Stimulated activated CD4-positive, alpha-beta T cell treated with anti-CD3 and anti-CD28 coated beads, Interleukin-12 subunit alpha, Interleukin-12 subunit beta, amount 100 ng/mL, for 48 hours (primary cell): Measurements from ENCODE around the gene SDE2.
"Not testable (repeated sequence)": the region's sequence is repeated elsewhere in the genome, so short reads cannot be mapped to it uniquely, and the experiment has no call there.

Source experiments
- DNase-seq, 3 donors: peaks; one replicate each; pipeline ENCODE4 v3.0.0-alpha.2; 2020; ENCODE audit warnings: low read depth in 2 of 3, low spot score in 1 of 3

SDE2 gene

DNA sequence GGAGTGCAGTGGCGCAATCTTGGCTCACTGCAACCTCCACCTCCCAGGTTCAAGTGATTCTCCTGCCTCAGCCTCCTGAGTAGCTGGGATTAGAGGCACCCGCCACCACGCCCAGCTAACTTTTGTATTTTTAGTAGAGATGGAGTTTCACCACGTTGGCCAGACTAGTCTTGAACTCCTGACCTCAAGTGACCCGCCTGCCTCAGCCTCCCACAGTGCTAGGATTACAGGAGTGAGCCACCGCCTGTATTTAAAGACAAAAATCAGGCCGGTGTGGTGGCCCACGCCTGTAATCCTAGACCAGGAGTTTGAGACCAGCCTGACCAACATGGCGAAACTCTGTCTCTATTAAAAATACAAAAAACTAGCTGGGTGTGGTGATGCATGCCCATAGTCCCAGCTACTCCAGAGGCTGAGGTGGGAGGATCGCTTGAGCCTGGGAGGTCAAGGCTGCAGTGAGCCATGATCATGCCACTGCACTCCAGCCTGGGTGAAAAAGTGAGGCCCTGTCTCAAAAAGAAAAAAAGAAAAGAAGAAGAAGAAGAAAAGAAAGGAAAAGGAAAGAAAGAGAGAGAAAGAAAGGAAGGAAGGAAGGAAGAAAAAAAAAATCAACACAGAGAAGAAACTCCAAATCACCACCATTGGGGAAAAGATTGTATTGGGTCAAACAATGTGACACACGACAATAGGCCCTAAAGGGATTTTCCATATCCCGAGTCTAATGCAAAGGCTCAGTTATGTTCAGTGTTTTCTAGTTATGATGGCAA is 8.2 kb upstream of the SDE2 start:
- not testable (repeated sequence) for DNase-seq

DNA sequence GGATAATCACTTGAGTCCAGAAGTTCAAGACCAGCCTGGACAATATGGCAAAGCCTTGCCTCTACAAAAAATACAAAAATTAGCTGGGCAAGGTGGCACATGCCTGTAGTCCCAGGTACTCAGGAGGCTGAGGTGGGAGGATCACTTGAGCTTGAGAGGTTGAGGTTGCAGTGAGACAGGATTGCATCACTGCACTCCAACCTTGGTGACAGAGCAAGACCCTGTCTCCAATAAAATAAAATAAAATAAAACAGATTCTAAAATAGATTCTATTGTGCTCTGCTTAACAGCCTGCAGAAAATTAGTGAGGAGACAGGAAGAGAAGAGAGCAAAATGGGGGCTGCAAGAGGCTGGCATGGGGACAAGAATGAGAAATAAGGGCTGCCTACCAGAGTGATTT is 7.5 kb upstream of the SDE2 start:
- DNase-seq: no peak

DNA sequence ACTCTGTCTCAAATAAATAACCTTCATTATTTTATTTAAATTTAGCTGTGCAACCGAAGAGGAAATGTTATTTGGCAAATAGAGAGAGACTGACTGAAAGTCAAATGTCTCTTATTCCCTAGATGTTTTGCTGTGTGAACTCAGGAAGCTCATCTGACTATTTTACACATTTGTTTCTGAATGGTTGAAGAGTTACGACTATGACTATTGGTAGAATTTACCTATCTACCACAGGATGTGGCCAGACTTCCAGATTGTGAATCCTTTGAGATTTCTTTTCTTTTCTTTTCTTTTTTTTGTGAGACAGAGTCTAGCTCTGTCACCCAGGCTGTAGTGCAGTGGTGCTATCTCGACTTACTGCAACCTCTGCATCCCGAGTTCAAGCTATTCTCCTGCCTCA is 5.3 kb upstream of the SDE2 start:
- no peak for DNase-seq

DNA sequence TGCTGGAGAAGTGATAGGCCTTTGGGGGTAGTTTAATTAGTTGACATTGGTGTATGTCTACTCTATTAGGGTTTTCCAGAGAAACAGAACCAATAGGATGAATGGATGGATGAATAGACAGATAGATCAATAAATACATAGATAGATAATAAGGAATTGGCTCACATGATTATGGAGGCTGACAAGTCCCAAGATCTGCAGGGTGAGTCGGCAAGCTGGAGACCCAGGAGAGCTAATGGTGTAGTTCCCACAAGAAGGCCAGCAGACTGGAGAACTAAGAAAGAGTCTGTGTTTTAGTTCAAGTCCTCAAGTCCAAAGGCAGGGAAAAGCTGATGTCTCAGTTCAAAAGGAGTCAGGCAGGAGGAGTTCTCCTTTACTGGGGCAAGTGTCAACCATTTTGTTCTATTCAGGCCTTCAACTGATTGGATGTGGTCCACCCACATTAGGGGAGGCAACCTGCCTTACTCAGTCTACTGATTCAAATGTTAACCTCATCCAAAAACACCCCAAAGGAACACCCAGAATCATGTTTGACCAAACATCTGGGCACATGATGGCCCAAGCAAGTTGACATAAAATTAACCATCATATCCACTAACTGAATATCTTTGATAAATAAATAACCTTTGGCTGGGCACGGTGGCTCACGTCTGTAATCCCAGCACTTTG is 4.5 kb upstream of the SDE2 start:
- DNase-seq: no peak

DNA sequence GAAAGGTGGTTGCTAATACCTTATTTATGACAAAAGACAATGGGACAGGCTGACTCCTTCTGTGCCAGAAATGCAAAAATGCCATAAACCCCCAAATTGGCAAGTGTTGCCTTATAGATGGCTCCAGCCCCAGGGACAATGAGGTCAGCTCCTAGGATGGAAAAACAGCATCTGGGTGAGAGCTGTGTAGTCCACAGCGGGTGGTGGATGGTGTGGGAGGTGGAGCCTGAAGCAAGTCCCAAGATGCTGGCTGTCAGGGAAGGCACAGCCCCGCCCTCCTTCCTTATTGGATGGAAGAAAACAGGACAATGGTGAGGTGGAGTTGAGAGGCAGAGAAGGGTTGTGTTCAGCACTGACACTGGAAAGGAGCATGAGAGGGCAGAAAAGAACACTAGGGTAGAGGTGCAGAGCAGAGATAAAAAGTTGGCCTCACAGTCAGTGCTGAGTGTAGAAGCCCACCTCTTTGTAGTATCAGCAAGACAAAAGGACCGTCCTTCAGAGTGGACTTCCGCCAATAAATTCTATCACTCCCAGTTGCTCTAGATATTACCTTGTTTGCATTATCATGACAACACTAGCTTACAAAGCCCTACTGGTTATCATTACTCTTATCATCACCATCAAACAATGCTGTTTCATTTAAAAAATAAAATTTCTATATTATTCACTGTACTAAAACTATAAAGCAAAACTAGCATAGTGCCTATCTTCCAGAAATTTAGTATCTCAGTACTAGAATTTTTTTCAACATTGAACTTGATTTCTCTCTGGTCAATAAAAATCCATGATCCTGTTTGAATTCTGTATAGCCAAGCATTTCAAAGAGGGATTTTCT is 3.7 kb upstream of the SDE2 start:
- DNase-seq: peak in 2 of 3 donors; percentile 22 to 23

DNA sequence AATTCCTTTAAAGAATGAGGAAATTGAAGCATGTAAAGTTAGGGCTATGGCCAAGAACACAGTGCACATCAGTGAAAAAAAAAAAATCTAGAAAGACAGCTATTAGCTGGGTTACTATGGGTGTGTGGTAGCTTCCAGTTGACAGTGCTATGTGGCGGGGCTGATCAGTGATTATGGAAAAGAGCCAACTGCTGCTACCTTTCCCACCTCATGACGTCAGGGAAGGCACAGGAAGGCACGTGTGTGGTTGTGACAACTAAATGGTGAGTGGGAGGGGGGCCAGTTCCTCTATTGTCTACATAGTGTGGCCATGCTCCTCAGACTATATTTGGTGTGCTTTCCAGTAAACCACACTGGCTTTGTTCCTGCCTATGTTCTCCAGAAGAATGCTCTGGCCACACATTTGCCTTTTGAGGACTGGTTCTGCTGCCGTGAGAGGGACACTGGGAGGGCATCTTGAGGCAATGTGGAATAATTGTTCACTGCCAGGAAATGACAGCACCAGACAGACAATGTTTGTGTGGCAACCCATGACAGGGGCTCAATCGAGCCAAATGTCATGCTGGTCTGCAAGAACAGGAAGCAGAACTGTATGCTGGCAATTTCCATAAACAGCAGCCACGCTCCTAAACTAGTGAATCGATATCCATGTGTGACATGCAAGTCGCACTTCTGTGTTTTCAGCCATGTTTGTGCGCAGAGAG is 3.0 kb upstream of the SDE2 start:
- peak; percentile 14 to 37 (median 34) for DNase-seq

DNA sequence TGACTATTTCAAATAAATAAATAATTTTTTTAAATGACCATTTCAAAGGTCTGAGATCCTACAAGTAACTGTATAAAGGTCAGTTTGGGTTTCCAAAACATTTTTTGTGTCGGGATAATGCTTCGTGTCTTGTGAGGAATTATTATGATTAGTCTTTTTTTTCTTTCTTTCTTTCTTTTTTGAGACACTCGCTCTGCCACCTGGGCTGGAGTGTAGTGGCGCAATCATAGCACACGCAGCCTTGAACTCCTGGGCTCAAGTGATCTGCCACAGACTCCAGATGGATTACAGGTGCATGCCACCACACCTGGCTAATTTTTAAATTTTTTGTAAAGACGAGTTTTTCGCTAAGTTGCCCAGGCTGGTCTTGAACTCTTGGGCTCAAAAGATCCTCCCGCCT is 1.9 kb upstream of the SDE2 start:
- no peak for DNase-seq

DNA sequence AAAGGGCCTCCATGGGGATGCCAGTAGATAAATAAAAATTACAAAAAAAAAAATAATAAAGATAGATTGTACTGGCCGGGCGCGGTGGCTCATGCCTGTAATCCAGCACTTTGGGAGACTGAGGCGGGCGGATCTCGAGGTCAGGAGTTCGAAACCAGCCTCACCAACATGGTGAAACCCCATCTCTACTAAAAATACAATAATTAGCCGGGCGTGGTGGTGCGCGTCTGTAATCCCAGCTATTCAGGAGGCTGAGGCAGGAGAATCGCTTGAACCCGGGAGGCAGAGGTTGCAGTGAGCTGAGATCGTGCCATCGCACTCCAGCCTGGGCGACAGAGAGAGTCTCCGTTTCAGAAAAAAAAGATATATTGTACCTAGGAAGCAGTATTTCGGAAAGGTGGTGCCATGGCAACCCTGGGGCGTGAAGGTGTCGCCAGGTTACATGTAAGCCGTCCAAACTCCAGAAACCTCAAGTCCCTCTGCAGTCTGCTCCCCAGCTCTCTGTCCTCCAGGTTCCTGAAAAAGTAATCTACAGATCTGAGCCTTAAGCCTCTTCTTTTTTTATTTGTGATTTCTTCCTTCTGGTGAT is 1.4 kb upstream of the SDE2 start:
- not testable (repeated sequence) for DNase-seq

DNA sequence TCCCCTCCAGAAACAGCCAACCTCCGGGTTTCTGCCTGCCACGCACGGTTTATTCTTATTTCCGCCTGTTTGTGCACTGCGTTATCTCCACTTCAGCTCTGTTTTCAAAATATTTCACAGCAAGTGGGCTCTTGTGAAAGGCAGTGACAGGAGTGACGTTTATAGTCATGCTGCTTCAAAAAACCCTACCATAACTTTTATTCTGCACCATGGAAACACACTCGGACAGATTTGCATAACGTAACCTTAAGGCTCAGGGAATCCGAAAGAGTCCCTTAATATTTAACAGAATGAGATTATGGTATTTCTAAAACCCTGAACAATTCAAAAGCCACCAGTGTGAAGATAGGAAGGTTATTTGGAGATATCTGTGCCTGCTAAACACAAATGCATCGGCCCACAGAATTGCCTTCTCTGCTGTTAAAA is 782 bp upstream of the SDE2 start:
- no peak for DNase-seq

DNA sequence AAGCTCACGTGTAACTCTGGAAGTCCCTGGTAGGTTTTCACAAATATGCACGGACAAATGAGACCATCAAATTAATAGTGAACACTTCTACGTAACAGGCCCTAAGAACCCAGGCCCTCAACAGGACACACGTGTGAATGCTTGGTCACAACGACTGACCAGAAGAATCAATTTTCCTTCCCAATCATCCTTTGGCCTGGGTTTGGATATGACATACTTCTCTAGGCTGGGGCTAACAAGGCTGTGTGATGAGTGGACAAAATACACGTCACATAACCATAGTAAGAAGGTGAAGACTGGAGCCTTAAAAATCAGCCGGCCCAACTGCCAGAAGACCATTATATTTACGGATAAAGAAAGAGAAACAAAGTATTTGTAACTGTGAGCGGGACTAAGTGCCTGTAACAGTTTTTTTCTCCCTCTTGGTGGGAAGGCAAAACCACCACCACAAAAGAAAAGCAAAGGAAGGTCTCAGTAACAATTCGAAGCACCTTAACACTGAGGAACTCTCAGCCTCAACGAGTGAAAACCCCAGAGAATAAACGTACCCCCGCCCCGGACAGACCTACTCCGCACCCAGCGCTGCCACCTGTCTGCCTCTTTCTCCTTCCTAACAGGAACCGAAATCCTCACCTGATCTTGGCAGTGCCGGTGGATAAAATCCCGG is 450 bp downstream of the SDE2 start:
- DNase-seq: no peak

DNA sequence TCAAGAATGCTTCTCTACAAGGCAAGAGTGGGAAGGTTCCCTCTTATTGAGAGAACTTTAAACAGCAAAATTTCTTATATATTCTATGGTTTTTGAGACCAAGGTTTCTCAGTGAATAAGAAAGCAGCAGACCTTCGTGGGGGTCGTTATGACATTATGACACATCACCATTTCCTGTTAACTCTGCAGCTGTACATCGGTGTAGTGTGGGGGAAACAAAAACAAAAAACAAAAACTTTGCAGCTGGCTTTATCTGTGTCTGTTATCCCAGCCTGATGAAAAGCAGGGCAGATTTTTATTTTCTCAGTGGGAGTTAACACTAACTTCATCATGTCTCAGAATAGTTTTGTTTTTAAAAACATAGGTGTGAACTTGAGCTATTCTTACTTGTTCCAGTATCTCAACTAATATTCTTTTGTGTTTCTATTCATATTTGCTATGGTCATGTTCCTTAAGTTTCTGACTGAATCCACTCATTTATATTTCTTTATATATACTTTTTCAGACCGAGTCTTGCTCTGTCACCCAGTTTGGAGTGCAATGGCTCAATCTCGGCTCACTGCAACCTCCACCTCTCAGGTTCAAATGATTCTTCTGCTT is 2.1 kb downstream of the SDE2 start:
- DNase-seq: no peak

DNA sequence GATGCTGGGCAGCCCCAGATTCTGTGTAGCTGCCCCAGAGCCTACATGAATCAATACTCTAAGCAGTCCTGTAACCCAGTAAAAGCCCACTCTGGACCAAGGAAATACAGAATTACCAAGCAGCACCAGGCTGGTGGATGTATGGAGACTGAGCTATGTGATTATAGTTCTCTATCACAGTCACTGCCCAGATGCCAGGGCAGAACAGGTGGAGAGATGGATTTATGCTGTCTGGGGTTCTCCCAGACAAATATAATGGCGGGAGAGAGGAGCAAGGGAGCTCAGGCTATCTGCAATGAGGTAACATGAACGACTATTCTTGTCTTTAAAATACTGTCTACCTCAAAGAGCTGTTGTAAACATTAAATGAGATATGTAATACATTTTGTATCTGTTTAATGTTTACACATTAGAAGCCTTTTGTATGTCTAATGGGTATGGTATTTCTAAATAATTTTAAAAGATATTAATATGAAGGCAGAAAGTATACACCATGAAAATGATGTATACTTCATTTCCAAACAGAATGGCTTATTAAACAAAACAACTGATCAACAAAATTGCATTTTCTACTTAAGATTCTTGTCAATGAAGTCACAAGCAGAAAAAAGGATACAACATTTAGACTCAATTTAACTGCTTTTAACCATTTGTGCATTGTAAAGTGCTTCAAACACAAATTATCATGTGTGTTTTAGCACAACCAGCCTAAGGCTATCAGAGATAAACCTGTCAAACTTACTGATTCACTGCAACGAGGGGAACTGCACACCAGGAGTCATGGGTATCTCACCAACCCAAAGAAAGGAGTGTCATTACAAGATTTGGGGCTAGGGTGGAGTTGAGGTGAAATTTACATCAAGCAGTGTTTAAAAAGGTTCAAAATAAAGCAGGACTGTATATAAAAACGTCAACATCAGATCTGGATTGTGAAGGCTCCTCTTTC is 3.0 kb downstream of the SDE2 start:
- no peak for DNase-seq

DNA sequence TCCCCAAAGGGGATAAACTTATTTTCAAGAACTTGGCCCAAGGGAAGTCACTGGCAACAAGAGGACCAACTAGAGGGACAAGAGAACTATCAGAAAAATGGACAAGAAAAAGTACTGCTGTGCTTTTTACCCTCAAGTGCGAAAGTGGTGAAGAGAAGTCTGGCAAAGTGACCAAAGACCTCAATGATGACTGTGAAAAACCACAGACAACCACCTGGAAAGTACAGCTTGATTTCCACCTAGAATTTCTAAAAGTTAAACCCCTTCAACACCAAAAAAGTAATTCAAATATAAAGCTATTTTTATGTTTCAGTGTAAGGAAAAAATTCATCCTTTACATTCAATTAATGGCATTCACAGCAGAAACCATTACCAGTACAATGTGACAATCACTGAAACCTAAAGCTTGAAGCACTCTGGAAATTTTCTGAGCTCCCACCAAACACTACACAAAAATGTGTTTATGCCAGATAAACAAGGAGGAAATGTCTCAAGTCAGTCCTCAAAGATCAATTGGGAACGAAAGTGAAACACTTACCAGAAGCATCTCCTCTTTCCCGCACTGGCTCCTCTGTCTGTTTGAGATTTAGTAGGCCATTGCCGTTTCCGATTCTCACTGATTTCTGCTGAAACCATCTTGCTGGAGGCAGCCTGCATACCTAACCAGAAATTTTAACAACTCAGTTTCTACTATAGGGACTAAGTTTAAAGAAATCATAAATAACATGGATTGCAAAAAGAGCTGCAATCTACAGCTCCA is 8.3 kb downstream of the SDE2 start:
- DNase-seq: no peak

DNA sequence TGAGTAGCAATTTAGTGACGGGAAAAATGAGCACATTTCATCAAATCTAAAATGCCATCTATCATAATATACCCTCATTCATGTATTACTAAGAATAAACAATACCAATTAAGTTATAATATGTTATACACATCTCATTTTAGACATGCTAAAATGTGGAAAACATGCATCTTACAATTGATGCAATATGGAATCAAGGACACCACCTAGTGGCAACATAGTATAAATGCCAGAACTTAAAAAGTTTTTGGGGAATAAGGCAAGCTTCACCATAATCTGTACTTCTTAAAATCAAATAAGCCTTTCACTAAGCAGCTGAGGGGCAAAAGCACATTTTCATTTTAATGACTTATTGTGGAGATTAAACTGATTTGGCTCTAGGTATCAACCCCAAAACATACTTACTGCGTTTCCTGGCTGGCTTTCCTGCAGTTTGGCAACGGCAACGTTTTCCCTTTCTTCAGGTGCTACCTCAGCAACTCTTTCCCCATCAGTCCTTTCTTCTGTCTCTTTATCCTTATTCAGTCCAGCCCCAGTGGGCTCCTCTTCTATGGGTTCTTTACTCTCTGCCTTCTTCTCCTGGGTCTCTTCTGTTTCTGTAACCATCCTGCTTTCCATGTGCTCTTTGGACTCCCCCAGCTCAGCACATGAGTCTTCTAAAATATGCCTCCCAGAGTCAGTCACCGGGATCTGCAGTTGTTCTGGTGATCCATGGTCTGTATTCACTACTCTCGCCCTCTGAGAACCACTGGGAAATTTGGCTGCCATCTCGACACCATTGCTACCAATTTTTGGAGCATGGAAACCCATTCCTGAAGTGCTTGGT is 11.4 kb downstream of the SDE2 start:
- DNase-seq: no peak

DNA sequence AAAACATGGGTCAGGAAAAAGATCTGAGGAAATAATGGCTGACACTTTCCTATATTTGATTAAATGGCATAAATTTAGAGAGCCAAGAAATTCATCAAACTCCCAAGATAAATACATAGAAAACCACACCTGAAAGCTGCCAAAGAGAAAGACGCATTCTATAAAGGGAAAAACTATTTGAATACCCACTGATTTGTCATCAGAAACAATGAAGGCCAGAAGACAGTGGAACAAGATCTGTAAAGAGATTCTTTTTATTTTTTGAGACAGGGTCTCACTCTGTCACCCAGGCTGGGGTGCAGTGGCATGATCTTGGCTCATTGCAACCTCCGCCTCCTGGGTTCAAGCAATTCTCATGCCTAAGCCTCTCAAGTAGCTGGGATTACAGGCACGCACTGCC is 17.4 kb downstream of the SDE2 start:
- no peak for DNase-seq

DNA sequence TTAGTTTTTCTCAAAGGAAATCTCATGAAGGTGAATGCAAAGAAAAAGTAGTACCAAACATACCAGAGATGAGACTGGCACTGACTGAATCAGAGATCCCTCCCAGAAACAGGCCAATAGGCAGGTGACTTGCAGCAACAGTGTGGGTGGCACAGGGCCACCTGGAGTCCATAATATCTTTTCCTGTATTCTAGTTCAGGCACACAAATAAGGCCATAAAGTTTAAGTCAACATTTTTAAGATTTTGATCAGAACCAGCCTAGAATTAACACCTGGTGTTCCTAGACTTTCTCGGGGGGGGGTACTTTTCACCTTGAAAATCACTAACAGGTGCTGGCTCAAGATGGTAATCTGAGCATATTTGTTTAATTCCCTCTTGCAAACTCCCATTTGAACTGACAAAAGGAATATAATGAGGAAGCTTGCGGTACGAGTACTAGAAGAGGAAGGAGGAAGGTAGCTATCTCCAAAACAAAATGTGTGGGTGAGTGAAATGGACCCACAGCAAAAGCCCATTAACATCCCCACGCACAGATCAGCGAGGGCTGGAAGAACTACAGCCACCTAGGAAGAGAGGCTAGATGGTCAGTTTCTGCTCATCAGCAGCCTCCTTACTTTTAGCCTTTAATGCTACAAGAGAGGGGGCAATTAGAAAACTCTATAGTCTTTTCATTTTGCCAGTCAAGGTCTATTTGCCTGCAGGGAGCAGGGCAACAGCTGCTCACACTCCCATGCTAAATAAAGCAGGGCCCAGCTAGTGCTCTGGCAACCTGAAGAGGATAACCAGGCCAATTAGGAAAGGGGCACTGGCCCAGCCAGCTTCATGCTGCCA is 18.9 kb downstream of the SDE2 start:
- DNase-seq: no peak
